Heart right ventricle (tissue), 16 donors: ENCODE measurements around the gene ADAMTS20. TPM values are rescaled to one million over a fixed set of nuclear protein-coding genes. Genes with fewer than 3 reads are reported as not detected.

ENCODE experiments used
- ATAC-seq, 8 donors: fragments of 200-7000 bp; cut with Tn5 transposase; one replicate each; pipeline ENCODE4 v1.9.1; 2020; ENCODE audit warnings: mild to moderate bottlenecking in 8 of 8, moderate library complexity in 8 of 8, moderate number of reproducible peaks in 1 of 8
- DNase-seq, 2 donors: peaks; one replicate each; pipeline ENCODE4 v3.0.0-alpha.2; 2020
- H3K27ac ChIP-seq, 10 donors: fragments of 200-600 bp; sonication (generic) in 2 of 10; one replicate each; pipeline versions ENCODE4 v1.5.0 to v1.8.0; 2020 to 2022; ENCODE audit warnings: mild to moderate bottlenecking in 3 of 10
- H3K27me3 ChIP-seq, 7 donors: fragments of 200-600 bp; one replicate each; pipeline ENCODE4 v1.8.0; 2021 to 2022; ENCODE audit warnings: mild to moderate bottlenecking in 2 of 7
- H3K36me3 ChIP-seq, 9 donors: fragments of 200-600 bp; sonication (generic) in 1 of 9; one replicate each; pipeline versions ENCODE4 v1.5.0 to v1.8.0; 2020 to 2022; ENCODE audit warnings: mild to moderate bottlenecking in 2 of 9
- H3K4me1 ChIP-seq, 9 donors: fragments of 200-600 bp; sonication (generic) in 1 of 9; one replicate each; pipeline versions ENCODE4 v1.5.0 to v1.8.0; 2020 to 2022; ENCODE audit warnings: mild to moderate bottlenecking in 4 of 9
- H3K4me3 ChIP-seq, 10 donors: fragments of 200-600 bp; sonication (generic) in 2 of 10; one replicate each; pipeline versions ENCODE4 v1.5.0 to v1.8.0; 2020 to 2022; ENCODE audit warnings: mild to moderate bottlenecking in 7 of 10, moderate library complexity in 2 of 10
- H3K9me3 ChIP-seq, 11 donors: fragments of 200-600 bp in 10 of 11; sonication (generic) in 2 of 11; one replicate each; pipeline versions ENCODE4 v1.5.0 to v1.8.0; 2013 to 2022; ENCODE audit warnings: mild to moderate bottlenecking in 2 of 11, control low read depth in 1 of 11, moderate library complexity in 1 of 11
- CTCF ChIP-seq, 9 donors: fragments of 200-600 bp; sonication (generic) in 2 of 9; IDR thresholded peaks; one replicate each; pipeline versions ENCODE4 v1.5.0 to v1.8.0; 2021 to 2022; ENCODE audit warnings: antibody characterized with exemption in 9 of 9, mild to moderate bottlenecking in 5 of 9, moderate library complexity in 1 of 9
- WGBS, 2 donors: extraction: QIAGEN DNeasy Blood & Tissue Kit; methylation state at CpG; one replicate each; pipeline ENCODE4 v1.1.7; 2013; ENCODE audit warnings: inconsistent platforms in 1 of 2; 5-methylcytosine and 5-hydroxymethylcytosine counted together
- intact Hi-C, 10 donors: fragments of 100-400 bp; cut with DNase I; formaldehyde crosslinking; loops; one replicate each; pipeline versions ENCODE4 v1.11.1 to v1.14.2; 2022
- polyA plus RNA-seq, 2 donors: library from polyadenylated mRNA; stranded (reverse); fragments of 200-250 nt; gene quantifications; one replicate each; pipeline ENCODE4 v1.2.3, GENCODE V29; 2013
- total RNA-seq, 10 donors: library from RNA; stranded (reverse); fragmentation: NEBNext Ultra II Directional in 3 of 10; extraction: Animal tissue kit (Norgen Biotek cat#: 25700) in 3 of 10; gene quantifications; one replicate each; pipeline versions ENCODE4 v1.2.1 to v1.2.4, GENCODE V29; 2021 to 2023
- donor health status: Arrhythmogenic right ventricular cardiomyopathy.
- donor health status: ischemic (EF 13 %, LVEDD 7.1; RV severe dilation, severe dysfunction).
- donor health status: healthy with polysubstance abuse.
- donor health status: DM: no; HTN: yes; CAD: no.
- donor health status: DM: no; HTN: no; CAD: no.
- donor health status: ischemic (EF 25% LVEDD 6.9; RV normal size, moderate dysfunction).
- donor health status: ischemic (EF 25% LVEDD 5.7; RV mildly dilated, moderate dysfunction).
- donor health status: healthy.
- donor health status: DM: yes; HTN: yes; CAD: no.
- donor health status: Ischemic cardiomyopathy.
- donor health status: ischemic (EF 35%, LVEDD 5.7; RV mildly dilated, moderate dysfunction).
- donor health status: nonischemic (EF 11% LVEDD 7.7; RV severe dilation, severe dysfunction).
- donor health status: DM: yes; HTN: yes; CAD: no.
- donor health status: PGD.
- donor health status: ischemic (EF 29% LVEDD 5.4; RV normal size, mild dysfunction).
- donor health status: nonischemic (EF 23%, LVEDD 6.1; RV moderate dilation, normal function).

The ADAMTS20 gene
- total and polyA plus RNA-seq, 12 donors, result not detected

GRCh38 chr12:43556057-43556456 lies 4.1 kb upstream of the ADAMTS20 start:
- intact Hi-C loops, result no loop called here
- Histone ChIP-seq H3K9me3 (peaks cover 0 to 56% (median 21%) of the 10 kb centered on the region in 11 donors), H3K27ac (no peak overlapping the region), H3K4me1 (peaks cover 0 to 6% (median 0%) of the 10 kb centered on the region in 9 donors), H3K4me3 (no peak overlapping the region), H3K27me3 (peaks cover 7 to 35% (median 24%) of the 10 kb centered on the region in 7 donors), H3K36me3 (no peaks in the 10 kb centered on the region)
- no peak for TF ChIP-seq CTCF (IDR thresholded peaks at IDR 0.05)
- DNase-seq (no peak), ATAC-seq (no peak)

GRCh38 chr12:43551279-43551970 lies 578 bp downstream of the ADAMTS20 start:
- H3K9me3 ChIP-seq, result peaks cover 0 to 20% (median 12%) of the 10 kb centered on the region in 11 donors
- no peak overlapping the region for H3K27ac ChIP-seq
- H3K36me3 ChIP-seq, result no peaks in the 10 kb centered on the region
- TF ChIP-seq CTCF (IDR thresholded peaks at IDR 0.05), result no peak
- WGBS, 2 donors, result 1 to 2% methylated on average over 48 of the region's 48 CpGs
- no peak for ATAC-seq
- intact Hi-C loops, result no loop called here
- DNase-seq, result no peak
- peaks cover 0 to 6% (median 0%) of the 10 kb centered on the region in 9 donors for H3K4me1 ChIP-seq
- H3K4me3 ChIP-seq, result peak overlapping the region in 3 of 10 donors; percentile 5 to 34 (median 14)
- H3K27me3 ChIP-seq, result peaks cover 7 to 52% (median 34%) of the 10 kb centered on the region in 7 donors

GRCh38 chr12:43550831-43551271 lies 1.2 kb downstream of the ADAMTS20 start:
- no peak overlapping the region for H3K27ac ChIP-seq
- peaks cover 0 to 15% (median 6%) of the 10 kb centered on the region in 11 donors for H3K9me3 ChIP-seq
- H3K4me1 ChIP-seq, result peaks cover 0 to 6% (median 0%) of the 10 kb centered on the region in 9 donors
- H3K36me3 ChIP-seq, result no peaks in the 10 kb centered on the region
- 6 to 7% methylated on average over 31 of the region's 31 CpGs for WGBS, 2 donors
- intact Hi-C loops, result no loop called here
- ATAC-seq (no peak), DNase-seq (no peak)
- TF ChIP-seq CTCF (IDR thresholded peaks at IDR 0.05), result no peak
- H3K4me3 ChIP-seq, result no peak overlapping the region
- H3K27me3 ChIP-seq, result peaks cover 7 to 52% (median 34%) of the 10 kb centered on the region in 7 donors

- no peak overlapping the region for H3K4me3 ChIP-seq
Observed at GRCh38 chr12:43544703-43545102, 7.3 kb downstream of the ADAMTS20 start.

More at GRCh38 chr12:43544703-43545102, 7.3 kb downstream of the ADAMTS20 start:
- 70 to 71% methylated on average over 3 of the region's 3 CpGs for WGBS, 2 donors
- DNase-seq (no peak), ATAC-seq (no peak)
- Histone ChIP-seq H3K9me3 (no peaks in the 10 kb centered on the region), H3K27ac (no peak overlapping the region), H3K4me1 (no peaks in the 10 kb centered on the region), H3K27me3 (peaks cover 0 to 6% (median 0%) of the 10 kb centered on the region in 7 donors), H3K36me3 (no peaks in the 10 kb centered on the region)
- intact Hi-C loops, result no loop called here
- no peak for TF ChIP-seq CTCF (IDR thresholded peaks at IDR 0.05)
